ENCODE measurements around the gene RBM43.

DNA sequence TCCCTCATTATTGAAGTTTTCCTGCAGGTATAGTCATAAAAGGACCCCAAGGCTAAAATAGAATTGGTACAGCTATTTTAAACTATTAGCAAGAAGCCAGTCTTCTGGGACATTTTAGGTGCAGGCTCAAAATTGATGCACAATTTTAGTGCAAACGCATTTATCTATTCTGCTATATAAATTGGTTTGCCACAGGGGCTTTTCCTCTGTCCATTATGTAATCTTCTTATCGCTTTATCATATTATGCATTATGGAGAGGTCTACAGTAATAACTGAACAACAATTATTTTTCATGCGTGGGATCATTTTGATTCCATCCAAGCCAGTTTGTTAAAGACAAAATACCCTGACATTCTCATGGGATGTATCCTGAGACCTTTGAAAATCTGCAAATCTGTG lies 54.6 kb downstream of the RBM43 start:
- TF ChIP-seq, protein P1, sequence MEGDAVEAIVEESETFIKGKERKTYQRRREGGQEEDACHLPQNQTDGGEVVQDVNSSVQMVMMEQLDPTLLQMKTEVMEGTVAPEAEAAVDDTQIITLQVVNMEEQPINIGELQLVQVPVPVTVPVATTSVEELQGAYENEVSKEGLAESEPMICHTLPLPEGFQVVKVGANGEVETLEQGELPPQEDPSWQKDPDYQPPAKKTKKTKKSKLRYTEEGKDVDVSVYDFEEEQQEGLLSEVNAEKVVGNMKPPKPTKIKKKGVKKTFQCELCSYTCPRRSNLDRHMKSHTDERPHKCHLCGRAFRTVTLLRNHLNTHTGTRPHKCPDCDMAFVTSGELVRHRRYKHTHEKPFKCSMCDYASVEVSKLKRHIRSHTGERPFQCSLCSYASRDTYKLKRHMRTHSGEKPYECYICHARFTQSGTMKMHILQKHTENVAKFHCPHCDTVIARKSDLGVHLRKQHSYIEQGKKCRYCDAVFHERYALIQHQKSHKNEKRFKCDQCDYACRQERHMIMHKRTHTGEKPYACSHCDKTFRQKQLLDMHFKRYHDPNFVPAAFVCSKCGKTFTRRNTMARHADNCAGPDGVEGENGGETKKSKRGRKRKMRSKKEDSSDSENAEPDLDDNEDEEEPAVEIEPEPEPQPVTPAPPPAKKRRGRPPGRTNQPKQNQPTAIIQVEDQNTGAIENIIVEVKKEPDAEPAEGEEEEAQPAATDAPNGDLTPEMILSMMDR (IDR thresholded peaks at IDR 0.05): no peak
- TF ChIP-seq EP300 (IDR thresholded peaks at IDR 0.05): no peak
